ENCODE measurements around the gene C2CD4A. TPM values are rescaled to one million over a fixed set of nuclear protein-coding genes. Genes with fewer than 3 reads are reported as not detected.

Gene C2CD4A
- total RNA-seq, 6 experiments from 2014 or later, result 0.53 to 6.3 (median 3.7) TPM; not detected in 2

DNA sequence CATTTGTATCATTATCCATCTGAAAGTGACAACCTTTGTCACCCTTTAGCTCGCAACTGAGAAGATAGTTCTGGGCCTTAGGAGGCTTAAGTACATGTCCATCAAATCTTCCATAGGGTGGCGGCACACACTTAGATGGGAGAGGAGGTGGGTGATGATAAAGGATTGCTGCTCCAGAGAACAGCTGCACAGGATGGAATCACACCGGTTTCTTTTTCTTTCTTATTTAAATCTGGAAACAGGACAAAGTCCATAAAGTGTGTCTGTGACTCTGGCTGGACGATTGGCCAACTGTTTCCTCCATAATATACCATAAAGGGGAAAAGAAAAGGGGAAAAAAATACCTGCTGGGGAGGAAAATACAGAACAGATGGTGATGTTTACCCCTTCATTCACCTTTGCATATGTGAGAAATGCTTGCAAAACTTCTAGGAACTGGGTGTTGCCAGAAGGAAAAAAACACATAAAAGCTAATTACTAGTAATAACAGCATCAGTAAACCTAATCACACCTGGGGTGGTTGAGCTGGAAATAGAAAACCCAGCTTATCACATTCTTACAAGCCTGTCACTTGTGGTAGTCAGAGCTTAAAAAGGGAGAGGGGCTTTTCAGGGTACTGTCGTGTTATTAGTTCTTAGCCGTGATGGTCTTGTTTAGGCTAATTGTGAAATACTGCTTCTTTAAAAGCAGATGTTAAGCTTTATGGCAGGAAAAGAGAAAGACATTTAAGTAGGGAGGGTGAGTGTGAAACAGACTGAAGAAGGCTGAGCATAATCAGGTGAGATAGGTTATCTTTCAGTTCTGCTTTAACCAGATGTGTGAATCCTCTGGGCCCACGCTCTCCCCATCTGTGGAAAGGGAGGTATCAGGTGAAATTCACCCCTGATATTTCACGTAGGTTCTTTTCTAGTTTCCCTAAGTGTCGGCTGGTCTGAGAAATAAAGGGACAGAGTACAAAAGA, 16.7 kb downstream of the C2CD4A start:
- intact Hi-C loops (cut with DNase I), result no loop called here
- DNase-seq (no peak), ATAC-seq (no peak)
- peaks cover 0 to 7% (median 2%) of the 10 kb centered on the region in 4 donors for H3K4me1 ChIP-seq
- H3K27ac ChIP-seq, result no peak overlapping the region
- no peaks in the 10 kb centered on the region for H3K36me3 ChIP-seq
- TF ChIP-seq, protein P1, sequence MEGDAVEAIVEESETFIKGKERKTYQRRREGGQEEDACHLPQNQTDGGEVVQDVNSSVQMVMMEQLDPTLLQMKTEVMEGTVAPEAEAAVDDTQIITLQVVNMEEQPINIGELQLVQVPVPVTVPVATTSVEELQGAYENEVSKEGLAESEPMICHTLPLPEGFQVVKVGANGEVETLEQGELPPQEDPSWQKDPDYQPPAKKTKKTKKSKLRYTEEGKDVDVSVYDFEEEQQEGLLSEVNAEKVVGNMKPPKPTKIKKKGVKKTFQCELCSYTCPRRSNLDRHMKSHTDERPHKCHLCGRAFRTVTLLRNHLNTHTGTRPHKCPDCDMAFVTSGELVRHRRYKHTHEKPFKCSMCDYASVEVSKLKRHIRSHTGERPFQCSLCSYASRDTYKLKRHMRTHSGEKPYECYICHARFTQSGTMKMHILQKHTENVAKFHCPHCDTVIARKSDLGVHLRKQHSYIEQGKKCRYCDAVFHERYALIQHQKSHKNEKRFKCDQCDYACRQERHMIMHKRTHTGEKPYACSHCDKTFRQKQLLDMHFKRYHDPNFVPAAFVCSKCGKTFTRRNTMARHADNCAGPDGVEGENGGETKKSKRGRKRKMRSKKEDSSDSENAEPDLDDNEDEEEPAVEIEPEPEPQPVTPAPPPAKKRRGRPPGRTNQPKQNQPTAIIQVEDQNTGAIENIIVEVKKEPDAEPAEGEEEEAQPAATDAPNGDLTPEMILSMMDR (IDR thresholded peaks at IDR 0.05), result no peak
- TF ChIP-seq POLR2A (IDR thresholded peaks at IDR 0.05), result no peak
- no peaks in the 10 kb centered on the region for H3K27me3 ChIP-seq
- 73% methylated on average over 9 of the region's 9 CpGs for WGBS (ENCODE audit: insufficient coverage, low coverage, low lambda C conversion rate, missing lambda C conversion rate)
- H3K9me3 ChIP-seq, result no peaks in the 10 kb centered on the region
- no peak overlapping the region for H3K4me3 ChIP-seq

DNA sequence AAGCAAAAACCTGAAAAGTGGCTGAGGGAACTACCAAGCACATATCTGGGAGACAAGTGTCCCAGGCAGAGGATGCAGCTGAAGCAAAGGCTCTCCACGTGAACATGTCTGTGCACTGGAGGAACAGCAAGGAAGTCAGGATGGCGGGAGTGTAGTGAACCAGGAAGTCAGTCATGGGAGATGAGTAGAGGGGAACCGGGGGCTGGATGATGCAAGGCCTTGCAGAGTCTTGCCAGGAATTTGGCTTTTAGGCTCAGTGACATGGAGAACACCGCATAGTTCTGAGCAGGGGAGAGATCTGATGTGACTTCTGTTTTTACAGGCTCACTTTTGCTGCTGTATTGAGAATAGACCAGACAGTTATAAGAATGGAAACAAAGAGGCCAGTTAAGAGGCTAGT, 19.0 kb downstream of the C2CD4A start:
- 49% methylated on average over 4 of the region's 4 CpGs for WGBS (ENCODE audit: insufficient coverage, low coverage, low lambda C conversion rate, missing lambda C conversion rate)

DNA sequence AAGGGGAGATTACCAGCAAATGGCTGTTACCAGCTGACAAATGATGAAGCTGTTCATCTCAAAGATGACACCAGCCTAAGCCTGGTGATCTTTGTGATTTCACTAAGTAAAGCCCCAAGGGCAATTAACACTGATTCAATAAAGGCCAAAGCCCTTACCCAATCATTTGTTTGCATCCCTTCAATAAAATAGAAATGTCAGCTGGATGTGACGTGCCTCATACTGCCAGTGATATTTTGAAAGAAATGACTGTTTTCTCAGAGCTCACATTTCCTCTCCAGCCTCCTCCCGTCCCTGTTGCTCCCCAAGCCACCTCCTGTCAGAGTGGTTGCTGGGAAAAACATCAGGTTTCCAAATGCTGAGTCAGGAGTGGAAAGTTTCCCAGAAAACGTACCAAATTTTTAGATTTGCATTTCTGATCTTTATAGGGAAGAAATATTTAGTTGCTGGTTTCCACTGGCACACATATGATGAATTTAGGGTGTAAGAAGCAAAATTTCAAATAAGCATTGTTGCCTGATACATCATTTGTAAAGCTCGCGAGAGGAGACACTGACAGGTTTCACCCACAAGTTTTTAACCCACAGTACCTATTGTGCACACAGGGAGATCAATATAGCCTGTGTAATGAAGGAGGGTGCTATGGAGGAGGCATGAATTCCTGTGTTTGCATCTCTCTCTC, 21.0 kb downstream of the C2CD4A start:
- WGBS (ENCODE audit: insufficient coverage, low coverage, low lambda C conversion rate, missing lambda C conversion rate), result 31% methylated on average over 5 of the region's 5 CpGs
- H3K9me3 ChIP-seq, result no peaks in the 10 kb centered on the region
- DNase-seq (no peak), ATAC-seq (peak; percentile 55 to 88 (median 72))
- H3K4me1 ChIP-seq, result peaks cover 0 to 7% (median 2%) of the 10 kb centered on the region in 4 donors
- H3K27ac ChIP-seq, result peak overlapping the region in 2 of 3 donors; percentile 12 to 32
- H3K27me3 ChIP-seq, result no peaks in the 10 kb centered on the region
- H3K4me3 ChIP-seq, result peak overlapping the region in 1 of 3 donors; percentile 14
- intact Hi-C loops (cut with DNase I), result no loop called here
- no peaks in the 10 kb centered on the region for H3K36me3 ChIP-seq
- no peak for TF ChIP-seq POLR2A (IDR thresholded peaks at IDR 0.05)
- TF ChIP-seq, protein P1 (IDR thresholded peaks at IDR 0.05), result no peak

More for the DNA sequence above, 19.0 kb downstream of the C2CD4A start:
- no peaks in the 10 kb centered on the region for H3K27me3 ChIP-seq
- no peak for TF ChIP-seq POLR2A (IDR thresholded peaks at IDR 0.05)
- TF ChIP-seq, protein P1 (IDR thresholded peaks at IDR 0.05), result no peak
- H3K36me3 ChIP-seq, result no peaks in the 10 kb centered on the region
- DNase-seq (no peak), ATAC-seq (peak in 3 of 4 donors; percentile 17 to 30 (median 29))
- intact Hi-C loops (cut with DNase I), result no loop called here
- H3K9me3 ChIP-seq, result no peaks in the 10 kb centered on the region
- peaks cover 0 to 7% (median 2%) of the 10 kb centered on the region in 4 donors for H3K4me1 ChIP-seq
- no peak overlapping the region for H3K27ac ChIP-seq
- H3K4me3 ChIP-seq, result no peak overlapping the region

DNA sequence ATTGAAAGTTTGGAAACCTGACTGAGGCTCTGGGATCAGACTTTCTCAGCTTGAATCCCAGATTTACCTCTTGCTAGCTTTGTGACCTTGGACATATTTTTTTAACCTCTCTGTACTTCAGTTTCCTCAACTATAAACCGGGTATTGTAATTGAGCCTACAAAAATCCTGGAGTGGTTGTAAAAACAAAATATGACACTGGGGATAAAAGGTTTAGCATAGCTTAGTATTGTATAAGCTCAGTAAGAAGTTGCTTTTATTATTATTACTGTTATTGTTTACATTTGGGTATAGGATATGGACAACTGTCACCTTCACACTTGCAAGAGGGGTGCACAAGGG, 21.5 kb downstream of the C2CD4A start:
- Histone ChIP-seq H3K27ac (peak overlapping the region in 2 of 3 donors; percentile 12 to 32), H3K4me1 (peaks cover 0 to 7% (median 2%) of the 10 kb centered on the region in 4 donors), H3K4me3 (peak overlapping the region in 1 of 3 donors; percentile 14), H3K9me3 (no peaks in the 10 kb centered on the region), H3K27me3 (no peaks in the 10 kb centered on the region), H3K36me3 (no peaks in the 10 kb centered on the region)
- DNase-seq (no peak), ATAC-seq (no peak)
- WGBS (ENCODE audit: insufficient coverage, low coverage, low lambda C conversion rate, missing lambda C conversion rate), result 35% methylated on average over 1 of the region's 1 CpG
- TF ChIP-seq, protein P1 (IDR thresholded peaks at IDR 0.05), result no peak
- TF ChIP-seq POLR2A (IDR thresholded peaks at IDR 0.05), result no peak
- intact Hi-C loops (cut with DNase I), result no loop called here

Measured in right lobe of liver (tissue), 6 donors.